ENCODE measurements around the gene ZC2HC1C. TPM values are rescaled to one million over a fixed set of nuclear protein-coding genes. Genes with fewer than 3 reads are reported as not detected.

Gene ZC2HC1C
- total and polyA plus RNA-seq, 9 of the 15 experiments (the other 6 are each of a cell fraction or from before 2014, with no cell fraction given): 6.3 to 9.2 (median 7.7) TPM

DNA sequence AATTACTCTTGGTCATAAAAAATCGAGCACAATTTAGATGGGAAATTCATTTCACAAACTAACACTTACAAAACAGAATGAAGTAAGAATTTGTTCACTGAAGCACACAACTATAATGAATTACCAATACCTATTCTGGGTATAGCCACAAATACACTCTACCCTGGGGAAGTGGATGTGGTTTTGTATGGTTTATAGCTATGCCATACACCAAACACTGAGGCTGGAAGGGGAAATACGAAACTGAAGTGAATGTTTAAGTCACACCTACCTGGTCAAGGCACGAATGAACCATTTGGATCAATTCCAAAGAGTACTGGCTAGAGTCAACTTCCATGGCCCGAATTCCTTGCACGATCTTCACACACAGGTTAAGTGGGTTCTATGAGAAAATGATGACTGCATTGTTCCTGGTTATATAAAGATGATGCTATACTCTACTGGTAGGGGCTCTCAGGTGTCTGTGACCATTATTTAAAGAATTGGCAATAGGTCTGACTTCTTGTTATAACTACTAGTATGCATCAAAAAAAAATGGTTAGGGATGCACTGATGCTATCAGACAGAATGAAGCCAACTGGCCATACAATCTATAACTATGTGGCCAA is 44.6 kb downstream of the ZC2HC1C start:
- H3K9ac ChIP-seq (ENCODE audit: insufficient read depth in 1 of 2, low read depth in 2 of 2, low read length in 2 of 2): no peak overlapping the region
- no peak for FAIRE-seq
- WGBS (ENCODE audit: insufficient coverage, low coverage, missing lambda C conversion rate): 81% methylated on average over 5 of the region's 5 CpGs
- H3K9me3 ChIP-seq (replicated peaks; ENCODE audit: control insufficient read depth, insufficient read depth, low read depth, low read length): no peaks in the 10 kb centered on the region
- intact Hi-C loops (cut with micrococcal nuclease): no loop called here
- no peak for ATAC-seq
- no peaks in the 10 kb centered on the region for H3K79me2 ChIP-seq (ENCODE audit: control insufficient read depth, insufficient read depth, low read length)
- DNase-seq (ENCODE audit: extremely low read depth in 1 of 4, low spot score in 3 of 4): no peak
- no peaks in the 10 kb centered on the region for H3K9me1 ChIP-seq (ENCODE audit: control insufficient read depth, insufficient read depth, low read length)
- ChIA-PET POLR2A (no interaction called here), CTCF (ENCODE audit: low intra/inter-chr PET ratio) (no interaction called here)
- no TSS peak for BruUV-seq (replicated peaks)
- no peaks in the 10 kb centered on the region for H4K20me1 ChIP-seq (replicated peaks; ENCODE audit: control insufficient read depth, insufficient read depth, low read length)
- H2AFZ ChIP-seq (ENCODE audit: low read depth, low read length): no peak overlapping the region
- no peak overlapping the region for H3K4me3 ChIP-seq
- no peaks in the 10 kb centered on the region for H3K27me3 ChIP-seq (ENCODE audit: control insufficient read depth in 2 of 2, insufficient read depth in 2 of 2, low read length in 2 of 2)
- no peak overlapping the region for H3K27ac ChIP-seq (ENCODE audit: extremely low read depth, low read depth, low read length)
- peaks cover 52% of the 10 kb centered on the region for H3K36me3 ChIP-seq (ENCODE audit: control insufficient read depth, insufficient read depth, low read length)
- no peaks in the 10 kb centered on the region for H3K4me1 ChIP-seq (replicated peaks in 1 of 2; ENCODE audit: control insufficient read depth in 2 of 2, insufficient read depth in 2 of 2, low read length in 2 of 2)
- in situ Hi-C loops (cut with MboI): no loop called here
- no peak overlapping the region for H3K4me2 ChIP-seq (ENCODE audit: insufficient read depth, low read length)
- TF ChIP-seq NONO (IDR thresholded peaks at IDR 0.05; ENCODE audit: low read depth in 2 of 2, low read length in 1 of 2): no peak
- TF ChIP-seq, protein P1, sequence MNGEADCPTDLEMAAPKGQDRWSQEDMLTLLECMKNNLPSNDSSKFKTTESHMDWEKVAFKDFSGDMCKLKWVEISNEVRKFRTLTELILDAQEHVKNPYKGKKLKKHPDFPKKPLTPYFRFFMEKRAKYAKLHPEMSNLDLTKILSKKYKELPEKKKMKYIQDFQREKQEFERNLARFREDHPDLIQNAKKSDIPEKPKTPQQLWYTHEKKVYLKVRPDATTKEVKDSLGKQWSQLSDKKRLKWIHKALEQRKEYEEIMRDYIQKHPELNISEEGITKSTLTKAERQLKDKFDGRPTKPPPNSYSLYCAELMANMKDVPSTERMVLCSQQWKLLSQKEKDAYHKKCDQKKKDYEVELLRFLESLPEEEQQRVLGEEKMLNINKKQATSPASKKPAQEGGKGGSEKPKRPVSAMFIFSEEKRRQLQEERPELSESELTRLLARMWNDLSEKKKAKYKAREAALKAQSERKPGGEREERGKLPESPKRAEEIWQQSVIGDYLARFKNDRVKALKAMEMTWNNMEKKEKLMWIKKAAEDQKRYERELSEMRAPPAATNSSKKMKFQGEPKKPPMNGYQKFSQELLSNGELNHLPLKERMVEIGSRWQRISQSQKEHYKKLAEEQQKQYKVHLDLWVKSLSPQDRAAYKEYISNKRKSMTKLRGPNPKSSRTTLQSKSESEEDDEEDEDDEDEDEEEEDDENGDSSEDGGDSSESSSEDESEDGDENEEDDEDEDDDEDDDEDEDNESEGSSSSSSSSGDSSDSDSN (IDR thresholded peaks at IDR 0.05; ENCODE audit: borderline replicate concordance in 1 of 2, low read depth in 2 of 2, low read length in 2 of 2): no peak
- TF ChIP-seq ZNF146 (CRISPR knock-in tag; IDR thresholded peaks at IDR 0.05; ENCODE audit: unreplicated experiment): no peak
- TF ChIP-seq, protein P2, sequence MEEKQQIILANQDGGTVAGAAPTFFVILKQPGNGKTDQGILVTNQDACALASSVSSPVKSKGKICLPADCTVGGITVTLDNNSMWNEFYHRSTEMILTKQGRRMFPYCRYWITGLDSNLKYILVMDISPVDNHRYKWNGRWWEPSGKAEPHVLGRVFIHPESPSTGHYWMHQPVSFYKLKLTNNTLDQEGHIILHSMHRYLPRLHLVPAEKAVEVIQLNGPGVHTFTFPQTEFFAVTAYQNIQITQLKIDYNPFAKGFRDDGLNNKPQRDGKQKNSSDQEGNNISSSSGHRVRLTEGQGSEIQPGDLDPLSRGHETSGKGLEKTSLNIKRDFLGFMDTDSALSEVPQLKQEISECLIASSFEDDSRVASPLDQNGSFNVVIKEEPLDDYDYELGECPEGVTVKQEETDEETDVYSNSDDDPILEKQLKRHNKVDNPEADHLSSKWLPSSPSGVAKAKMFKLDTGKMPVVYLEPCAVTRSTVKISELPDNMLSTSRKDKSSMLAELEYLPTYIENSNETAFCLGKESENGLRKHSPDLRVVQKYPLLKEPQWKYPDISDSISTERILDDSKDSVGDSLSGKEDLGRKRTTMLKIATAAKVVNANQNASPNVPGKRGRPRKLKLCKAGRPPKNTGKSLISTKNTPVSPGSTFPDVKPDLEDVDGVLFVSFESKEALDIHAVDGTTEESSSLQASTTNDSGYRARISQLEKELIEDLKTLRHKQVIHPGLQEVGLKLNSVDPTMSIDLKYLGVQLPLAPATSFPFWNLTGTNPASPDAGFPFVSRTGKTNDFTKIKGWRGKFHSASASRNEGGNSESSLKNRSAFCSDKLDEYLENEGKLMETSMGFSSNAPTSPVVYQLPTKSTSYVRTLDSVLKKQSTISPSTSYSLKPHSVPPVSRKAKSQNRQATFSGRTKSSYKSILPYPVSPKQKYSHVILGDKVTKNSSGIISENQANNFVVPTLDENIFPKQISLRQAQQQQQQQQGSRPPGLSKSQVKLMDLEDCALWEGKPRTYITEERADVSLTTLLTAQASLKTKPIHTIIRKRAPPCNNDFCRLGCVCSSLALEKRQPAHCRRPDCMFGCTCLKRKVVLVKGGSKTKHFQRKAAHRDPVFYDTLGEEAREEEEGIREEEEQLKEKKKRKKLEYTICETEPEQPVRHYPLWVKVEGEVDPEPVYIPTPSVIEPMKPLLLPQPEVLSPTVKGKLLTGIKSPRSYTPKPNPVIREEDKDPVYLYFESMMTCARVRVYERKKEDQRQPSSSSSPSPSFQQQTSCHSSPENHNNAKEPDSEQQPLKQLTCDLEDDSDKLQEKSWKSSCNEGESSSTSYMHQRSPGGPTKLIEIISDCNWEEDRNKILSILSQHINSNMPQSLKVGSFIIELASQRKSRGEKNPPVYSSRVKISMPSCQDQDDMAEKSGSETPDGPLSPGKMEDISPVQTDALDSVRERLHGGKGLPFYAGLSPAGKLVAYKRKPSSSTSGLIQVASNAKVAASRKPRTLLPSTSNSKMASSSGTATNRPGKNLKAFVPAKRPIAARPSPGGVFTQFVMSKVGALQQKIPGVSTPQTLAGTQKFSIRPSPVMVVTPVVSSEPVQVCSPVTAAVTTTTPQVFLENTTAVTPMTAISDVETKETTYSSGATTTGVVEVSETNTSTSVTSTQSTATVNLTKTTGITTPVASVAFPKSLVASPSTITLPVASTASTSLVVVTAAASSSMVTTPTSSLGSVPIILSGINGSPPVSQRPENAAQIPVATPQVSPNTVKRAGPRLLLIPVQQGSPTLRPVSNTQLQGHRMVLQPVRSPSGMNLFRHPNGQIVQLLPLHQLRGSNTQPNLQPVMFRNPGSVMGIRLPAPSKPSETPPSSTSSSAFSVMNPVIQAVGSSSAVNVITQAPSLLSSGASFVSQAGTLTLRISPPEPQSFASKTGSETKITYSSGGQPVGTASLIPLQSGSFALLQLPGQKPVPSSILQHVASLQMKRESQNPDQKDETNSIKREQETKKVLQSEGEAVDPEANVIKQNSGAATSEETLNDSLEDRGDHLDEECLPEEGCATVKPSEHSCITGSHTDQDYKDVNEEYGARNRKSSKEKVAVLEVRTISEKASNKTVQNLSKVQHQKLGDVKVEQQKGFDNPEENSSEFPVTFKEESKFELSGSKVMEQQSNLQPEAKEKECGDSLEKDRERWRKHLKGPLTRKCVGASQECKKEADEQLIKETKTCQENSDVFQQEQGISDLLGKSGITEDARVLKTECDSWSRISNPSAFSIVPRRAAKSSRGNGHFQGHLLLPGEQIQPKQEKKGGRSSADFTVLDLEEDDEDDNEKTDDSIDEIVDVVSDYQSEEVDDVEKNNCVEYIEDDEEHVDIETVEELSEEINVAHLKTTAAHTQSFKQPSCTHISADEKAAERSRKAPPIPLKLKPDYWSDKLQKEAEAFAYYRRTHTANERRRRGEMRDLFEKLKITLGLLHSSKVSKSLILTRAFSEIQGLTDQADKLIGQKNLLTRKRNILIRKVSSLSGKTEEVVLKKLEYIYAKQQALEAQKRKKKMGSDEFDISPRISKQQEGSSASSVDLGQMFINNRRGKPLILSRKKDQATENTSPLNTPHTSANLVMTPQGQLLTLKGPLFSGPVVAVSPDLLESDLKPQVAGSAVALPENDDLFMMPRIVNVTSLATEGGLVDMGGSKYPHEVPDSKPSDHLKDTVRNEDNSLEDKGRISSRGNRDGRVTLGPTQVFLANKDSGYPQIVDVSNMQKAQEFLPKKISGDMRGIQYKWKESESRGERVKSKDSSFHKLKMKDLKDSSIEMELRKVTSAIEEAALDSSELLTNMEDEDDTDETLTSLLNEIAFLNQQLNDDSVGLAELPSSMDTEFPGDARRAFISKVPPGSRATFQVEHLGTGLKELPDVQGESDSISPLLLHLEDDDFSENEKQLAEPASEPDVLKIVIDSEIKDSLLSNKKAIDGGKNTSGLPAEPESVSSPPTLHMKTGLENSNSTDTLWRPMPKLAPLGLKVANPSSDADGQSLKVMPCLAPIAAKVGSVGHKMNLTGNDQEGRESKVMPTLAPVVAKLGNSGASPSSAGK (IDR thresholded peaks at IDR 0.05): no peak
- TF ChIP-seq, protein P3, sequence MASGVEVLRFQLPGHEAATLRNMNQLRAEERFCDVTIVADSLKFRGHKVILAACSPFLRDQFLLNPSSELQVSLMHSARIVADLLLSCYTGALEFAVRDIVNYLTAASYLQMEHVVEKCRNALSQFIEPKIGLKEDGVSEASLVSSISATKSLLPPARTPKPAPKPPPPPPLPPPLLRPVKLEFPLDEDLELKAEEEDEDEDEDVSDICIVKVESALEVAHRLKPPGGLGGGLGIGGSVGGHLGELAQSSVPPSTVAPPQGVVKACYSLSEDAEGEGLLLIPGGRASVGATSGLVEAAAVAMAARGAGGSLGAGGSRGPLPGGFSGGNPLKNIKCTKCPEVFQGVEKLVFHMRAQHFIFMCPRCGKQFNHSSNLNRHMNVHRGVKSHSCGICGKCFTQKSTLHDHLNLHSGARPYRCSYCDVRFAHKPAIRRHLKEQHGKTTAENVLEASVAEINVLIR (CRISPR knock-in tag; IDR thresholded peaks at IDR 0.05): no peak
- no peak for TF ChIP-seq TFAM (CRISPR knock-in tag; conservative IDR thresholded peaks at IDR 0.05)

All from K562 (cell line).